ENCODE measurements around the gene TRPC4.

GRCh38 chr13:37647031-37647650 lies 222.4 kb downstream of the TRPC4 start:
- TF ChIP-seq EZH2 (IDR thresholded peaks at IDR 0.05; ENCODE audit: low read length, missing control alignments) (no peak), CTCF (conservative IDR thresholded peaks at IDR 0.05 in 1 of 2, IDR thresholded peaks at IDR 0.05 in 1 of 2; ENCODE audit: low read depth in 1 of 2, low read length in 2 of 2) (no peak)

All from fibroblast of lung (primary cell).